ENCODE data around the gene MPHOSPH6. TPM values are rescaled to one million over a fixed set of nuclear protein-coding genes. Genes with fewer than 3 reads are reported as not detected.
"Not testable (repeated sequence)": the region's sequence is repeated elsewhere in the genome, so short reads cannot be mapped to it uniquely, and the experiment has no call there.

Gene MPHOSPH6, protein sequence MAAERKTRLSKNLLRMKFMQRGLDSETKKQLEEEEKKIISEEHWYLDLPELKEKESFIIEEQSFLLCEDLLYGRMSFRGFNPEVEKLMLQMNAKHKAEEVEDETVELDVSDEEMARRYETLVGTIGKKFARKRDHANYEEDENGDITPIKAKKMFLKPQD
- total RNA-seq, result 46.4 and 47.4 TPM in 2 replicates

DNA sequence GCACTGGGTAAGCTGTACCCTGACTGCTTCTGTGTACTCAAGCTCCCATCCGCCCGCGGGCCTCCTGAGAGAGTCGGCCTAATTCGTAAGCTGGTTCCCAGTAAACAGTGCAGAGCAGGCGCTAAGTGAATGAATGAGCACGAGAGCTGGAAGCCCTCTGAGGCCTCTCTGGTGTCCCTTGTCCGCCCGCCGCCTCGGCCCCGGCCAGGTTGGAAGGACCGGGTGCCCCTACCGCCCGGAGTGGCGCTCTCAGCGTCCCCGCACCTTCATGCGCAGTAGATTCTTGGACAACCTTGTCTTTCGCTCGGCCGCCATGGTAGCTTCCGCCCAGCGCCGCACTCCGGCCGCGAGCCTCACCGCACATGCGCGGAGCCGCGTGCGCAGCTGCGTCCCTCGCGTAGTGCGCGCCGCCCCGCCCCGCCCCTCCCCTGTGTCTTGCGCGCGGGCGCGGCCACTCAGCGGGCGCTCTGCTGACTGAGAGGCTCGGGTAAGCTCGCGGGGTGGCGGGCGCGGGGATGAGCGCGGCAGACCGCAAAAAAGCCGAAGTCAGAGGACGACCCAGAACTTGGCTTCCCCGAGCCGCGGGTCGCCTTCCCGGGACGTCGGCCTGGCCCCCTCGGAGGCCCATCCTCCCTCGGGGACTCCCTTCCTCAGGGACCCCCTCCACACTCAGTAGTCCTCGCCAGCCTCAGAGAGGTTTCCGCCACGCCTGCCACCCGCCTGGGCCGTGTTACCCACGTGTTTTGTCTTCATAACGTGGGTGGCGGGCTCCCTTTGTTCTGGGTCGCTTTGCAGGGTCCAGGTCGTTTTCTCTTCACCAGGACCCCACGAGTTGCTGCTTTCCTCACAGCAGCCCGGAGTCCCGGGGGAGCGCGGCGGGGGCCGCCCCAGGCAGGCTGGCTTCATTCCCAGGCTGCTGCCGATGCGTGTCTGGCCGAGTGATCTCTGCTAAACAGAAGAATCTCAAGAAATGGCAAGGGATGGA lies at the start of gene MPHOSPH6:
Gene MPHOSPH6 (minus strand): TSS at position 364 of the 985 bp plus-strand sequence. CDS start 49 bp downstream, at position 315.
- Mint-ChIP-seq H3K4me1 (ENCODE audit: low read depth) (peaks cover 17% of the 10 kb centered on the region), H3K4me3 (ENCODE audit: low read depth) (peak within 1 kb of the TSS; percentile 92), H3K27ac (peak within 1 kb of the TSS; percentile 93), H3K9me3 (peaks cover 20% of the 10 kb centered on the region), H3K36me3 (ENCODE audit: low read depth) (peaks cover 44% of the 10 kb centered on the region), H3K27me3 (ENCODE audit: low read depth) (peaks cover 33% of the 10 kb centered on the region)
- intact Hi-C loops (cut with micrococcal nuclease), result loop anchor here (1.0 kb wide), 1 partner anchor 21 kb away; no protein-coding TSS in a partner anchor
- peak; percentile 86 for DNase-seq (ENCODE audit: low spot score)

DNA sequence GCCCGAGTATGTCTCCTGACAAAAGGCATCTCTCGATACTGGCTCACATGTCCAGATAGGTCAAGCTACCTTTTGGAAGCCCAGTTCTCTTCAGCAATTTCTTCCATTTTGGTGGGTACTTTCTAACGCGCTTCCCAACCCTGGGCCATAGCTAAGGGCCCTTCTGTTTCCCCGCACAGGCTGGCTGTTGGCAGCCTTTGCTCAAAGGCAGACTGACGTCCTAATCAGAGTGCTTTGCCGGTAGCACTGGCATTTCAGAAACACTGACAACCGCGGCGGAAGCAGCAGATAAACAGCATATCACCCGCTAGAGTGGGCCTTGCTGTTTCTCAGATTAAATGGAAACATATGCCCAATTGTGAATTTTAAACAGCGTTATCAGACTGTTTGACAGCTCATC lies 49.3 kb upstream of the MPHOSPH6 start:
- intact Hi-C loops (cut with micrococcal nuclease), result no loop called here

DNA sequence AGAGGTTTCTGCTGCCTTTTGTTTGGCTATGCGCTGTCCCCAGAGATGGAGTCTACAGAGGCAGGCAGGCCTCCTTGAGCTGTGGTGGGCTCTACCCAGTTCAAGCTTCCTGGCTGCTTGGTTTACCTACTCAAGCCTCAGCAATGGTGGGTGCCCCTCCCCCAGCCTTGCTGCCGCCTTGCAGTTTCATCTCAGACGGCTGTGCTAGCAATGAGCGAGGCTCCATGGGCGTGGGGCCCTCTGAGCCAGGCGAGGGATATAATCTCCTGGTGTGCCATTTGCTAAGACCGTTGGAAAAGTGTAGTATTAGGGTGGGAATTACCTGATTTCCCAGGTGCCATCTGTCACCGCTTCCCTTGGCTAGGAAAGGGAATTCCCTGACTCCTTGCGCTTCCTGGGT lies 39.3 kb upstream of the MPHOSPH6 start:
- H3K4me1 Mint-ChIP-seq (ENCODE audit: low read depth); intact Hi-C loops (cut with micrococcal nuclease); H3K36me3 Mint-ChIP-seq (ENCODE audit: low read depth); H3K9me3 Mint-ChIP-seq; H3K27ac Mint-ChIP-seq; DNase-seq (ENCODE audit: low spot score); H3K4me3 Mint-ChIP-seq (ENCODE audit: low read depth): not testable (repeated sequence)
- H3K27me3 Mint-ChIP-seq (ENCODE audit: low read depth), result peaks cover 11% of the 10 kb centered on the region

More for the DNA sequence above, 49.3 kb upstream of the MPHOSPH6 start:
- Mint-ChIP-seq H3K27me3 (ENCODE audit: low read depth) (peaks cover 22% of the 10 kb centered on the region), H3K4me1 (ENCODE audit: low read depth) (no peaks in the 10 kb centered on the region), H3K36me3 (ENCODE audit: low read depth) (no peaks in the 10 kb centered on the region), H3K27ac (no peak overlapping the region), H3K9me3 (no peaks in the 10 kb centered on the region), H3K4me3 (ENCODE audit: low read depth) (no peak overlapping the region)
- no peak for DNase-seq (ENCODE audit: low spot score)

DNA sequence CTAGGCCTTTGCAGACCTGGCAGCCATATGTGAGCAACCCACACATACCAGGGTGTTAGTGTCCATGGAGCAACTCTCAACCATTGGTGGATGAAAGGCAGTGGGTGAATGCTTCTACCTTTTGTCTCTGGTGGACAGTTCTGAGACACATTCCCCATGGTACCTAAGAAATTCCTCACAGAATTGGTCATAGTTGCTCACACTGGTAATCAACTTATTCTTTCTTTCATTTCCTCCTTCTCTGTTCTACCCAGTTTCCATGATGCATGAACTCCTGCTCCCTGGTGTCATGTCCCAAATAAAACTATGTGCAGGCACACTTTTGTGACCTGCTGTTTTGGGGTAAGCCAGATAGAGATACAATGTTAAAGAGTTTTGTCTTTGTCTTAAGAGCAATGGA lies 33.2 kb upstream of the MPHOSPH6 start:
- H3K27me3 Mint-ChIP-seq (ENCODE audit: low read depth), result peaks cover 9% of the 10 kb centered on the region
- H3K9me3 Mint-ChIP-seq, result no peaks in the 10 kb centered on the region
- no peak overlapping the region for H3K4me3 Mint-ChIP-seq (ENCODE audit: low read depth)
- intact Hi-C loops (cut with micrococcal nuclease), result no loop called here
- peaks cover 6% of the 10 kb centered on the region for H3K4me1 Mint-ChIP-seq (ENCODE audit: low read depth)
- no peak overlapping the region for H3K27ac Mint-ChIP-seq
- no peak for DNase-seq (ENCODE audit: low spot score)
- H3K36me3 Mint-ChIP-seq (ENCODE audit: low read depth), result no peaks in the 10 kb centered on the region

DNA sequence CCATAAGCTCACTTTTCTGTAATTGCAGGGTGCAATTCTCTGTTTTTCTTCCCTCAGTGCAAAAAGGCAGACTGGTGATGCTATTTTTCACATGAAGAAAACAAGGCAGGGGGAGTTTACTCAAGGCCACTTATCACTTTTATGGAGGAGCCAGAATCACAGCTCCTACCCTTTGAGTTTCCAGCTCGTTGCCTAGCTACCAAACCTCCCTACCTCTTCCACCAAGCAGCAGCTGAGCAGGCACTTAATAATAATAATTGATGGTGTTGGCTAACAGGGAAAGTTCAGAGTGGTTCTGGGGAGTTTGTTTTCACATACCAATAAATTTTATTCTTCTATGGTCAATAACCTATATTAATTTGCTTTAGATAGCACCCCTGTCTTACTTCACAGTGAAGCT lies 31.9 kb upstream of the MPHOSPH6 start:
- intact Hi-C loops (cut with micrococcal nuclease), result no loop called here
- Mint-ChIP-seq H3K4me3 (ENCODE audit: low read depth) (no peak overlapping the region), H3K36me3 (ENCODE audit: low read depth) (no peaks in the 10 kb centered on the region), H3K4me1 (ENCODE audit: low read depth) (peaks cover 6% of the 10 kb centered on the region), H3K27me3 (ENCODE audit: low read depth) (peaks cover 4% of the 10 kb centered on the region), H3K27ac (no peak overlapping the region), H3K9me3 (no peaks in the 10 kb centered on the region)
- DNase-seq (ENCODE audit: low spot score), result no peak

DNA sequence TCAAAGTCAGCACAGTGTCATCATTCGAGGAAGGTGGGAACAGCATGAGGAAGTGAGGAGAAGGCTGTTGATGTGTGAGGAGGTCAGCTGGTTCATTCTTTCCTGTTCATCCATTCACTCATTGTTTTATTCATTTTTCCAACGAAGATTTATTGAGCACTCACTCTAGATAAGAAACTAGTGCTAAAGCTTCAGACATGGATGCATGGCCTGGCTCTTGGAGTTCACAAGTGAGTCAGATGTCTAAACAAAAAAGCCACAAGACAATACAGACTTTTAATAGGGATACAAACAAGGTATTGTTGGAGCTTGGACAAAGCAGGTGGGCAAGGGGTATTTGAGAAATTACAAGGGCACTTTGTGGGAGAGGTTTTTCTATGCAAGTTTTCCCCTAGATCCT lies 31.3 kb upstream of the MPHOSPH6 start:
- no peaks in the 10 kb centered on the region for H3K36me3 Mint-ChIP-seq (ENCODE audit: low read depth)
- H3K4me3 Mint-ChIP-seq (ENCODE audit: low read depth), result no peak overlapping the region
- H3K9me3 Mint-ChIP-seq, result no peaks in the 10 kb centered on the region
- no peak for DNase-seq (ENCODE audit: low spot score)
- peaks cover 6% of the 10 kb centered on the region for H3K4me1 Mint-ChIP-seq (ENCODE audit: low read depth)
- peaks cover 4% of the 10 kb centered on the region for H3K27me3 Mint-ChIP-seq (ENCODE audit: low read depth)
- intact Hi-C loops (cut with micrococcal nuclease), result no loop called here
- no peak overlapping the region for H3K27ac Mint-ChIP-seq

DNA sequence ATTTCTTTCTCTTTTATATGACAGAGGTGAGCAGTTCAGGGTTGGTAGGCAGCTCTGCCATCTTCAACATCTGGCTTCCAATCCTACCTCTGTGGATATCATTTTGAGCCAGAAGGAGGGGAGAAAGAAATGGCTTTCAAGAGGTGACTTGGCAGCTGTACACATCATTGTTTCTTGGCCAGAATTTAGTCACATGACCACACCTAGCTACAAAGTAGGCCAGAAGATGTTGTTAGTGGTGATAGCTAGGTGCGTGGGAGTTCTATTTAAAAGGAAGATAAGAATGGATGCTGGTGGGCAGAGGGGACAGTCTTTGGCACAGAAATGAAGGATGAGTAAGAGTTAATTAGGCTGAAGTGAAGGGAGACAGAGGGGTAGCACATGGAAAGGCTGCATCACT lies 29.2 kb upstream of the MPHOSPH6 start:
- Mint-ChIP-seq H3K4me1 (ENCODE audit: low read depth) (peaks cover 13% of the 10 kb centered on the region), H3K36me3 (ENCODE audit: low read depth) (no peaks in the 10 kb centered on the region), H3K27ac (no peak overlapping the region), H3K9me3 (no peaks in the 10 kb centered on the region), H3K4me3 (ENCODE audit: low read depth) (no peak overlapping the region), H3K27me3 (ENCODE audit: low read depth) (peaks cover 4% of the 10 kb centered on the region)
- no peak for DNase-seq (ENCODE audit: low spot score)
- intact Hi-C loops (cut with micrococcal nuclease), result loop anchor here (10.0 kb wide), 2 partner anchors 64 to 456 kb away; no protein-coding TSS in a partner anchor

DNA sequence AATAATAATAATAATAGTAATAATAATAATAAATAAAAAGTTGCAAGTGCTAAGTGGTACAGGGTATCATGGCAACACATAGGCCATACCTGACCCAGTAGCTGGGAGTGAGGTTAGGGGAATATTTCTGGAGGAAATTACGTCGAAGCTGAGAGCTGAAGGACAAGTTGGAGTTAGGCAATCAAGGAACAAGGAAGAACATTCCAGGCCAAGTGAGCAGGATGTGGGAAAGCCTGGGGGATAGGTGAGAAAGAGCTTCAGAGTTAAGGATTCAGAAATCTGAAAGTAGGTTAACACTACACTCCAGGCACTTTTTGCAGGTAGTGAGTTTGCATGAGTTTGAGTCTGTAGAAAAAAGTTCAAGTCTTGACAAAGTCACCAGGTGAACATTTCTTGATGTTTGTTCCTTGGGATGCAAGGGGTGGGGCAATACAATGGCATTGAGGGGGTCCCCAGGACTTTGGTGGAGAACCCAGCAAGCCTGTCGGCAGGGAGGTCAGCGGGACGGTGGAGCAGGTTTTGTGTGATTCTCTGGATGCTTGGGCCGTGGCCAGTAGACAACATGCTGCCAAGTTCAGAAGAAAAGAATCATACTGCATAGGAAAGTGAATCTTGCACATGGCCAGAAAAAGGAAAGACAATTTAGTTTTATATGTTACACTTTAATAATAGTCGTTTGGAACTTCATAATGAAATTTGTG lies 27.7 kb upstream of the MPHOSPH6 start:
- no peaks in the 10 kb centered on the region for H3K9me3 Mint-ChIP-seq
- H3K36me3 Mint-ChIP-seq (ENCODE audit: low read depth), result no peaks in the 10 kb centered on the region
- intact Hi-C loops (cut with micrococcal nuclease), result loop anchor here (10.0 kb wide), 2 partner anchors 63 to 457 kb away; no protein-coding TSS in a partner anchor

DNA sequence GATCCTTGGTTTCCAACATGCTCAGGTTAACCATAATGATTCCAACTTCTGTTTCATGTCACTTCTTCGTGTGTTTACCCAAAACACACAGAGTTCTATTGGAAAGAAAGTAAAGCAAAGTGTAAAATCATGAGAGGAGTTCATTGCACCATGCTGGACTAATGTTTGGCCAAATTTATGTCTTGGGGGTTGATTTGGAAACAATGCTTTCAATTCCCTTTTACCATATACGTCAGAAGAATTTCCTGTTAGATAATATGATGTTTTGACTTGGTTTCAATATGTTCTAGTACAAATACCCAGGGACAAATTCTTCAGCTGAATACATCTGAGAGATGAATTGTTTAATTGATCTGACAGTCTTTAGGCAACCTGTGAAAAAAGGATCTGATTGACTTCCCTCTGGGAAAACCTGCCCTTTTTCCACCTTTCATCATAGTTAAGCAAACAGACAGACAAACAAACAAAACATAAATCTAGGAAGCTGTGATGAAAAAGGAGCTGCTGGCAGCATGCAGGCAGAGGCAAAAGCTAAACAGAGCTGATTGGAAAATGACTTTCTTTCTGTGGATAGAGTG lies 26.0 kb upstream of the MPHOSPH6 start:
- Mint-ChIP-seq H3K9me3 (no peaks in the 10 kb centered on the region), H3K4me1 (ENCODE audit: low read depth) (peaks cover 28% of the 10 kb centered on the region), H3K27ac (no peak overlapping the region), H3K4me3 (ENCODE audit: low read depth) (no peak overlapping the region), H3K36me3 (ENCODE audit: low read depth) (peaks cover 3% of the 10 kb centered on the region), H3K27me3 (ENCODE audit: low read depth) (no peaks in the 10 kb centered on the region)
- intact Hi-C loops (cut with micrococcal nuclease), result loop anchor here (10.0 kb wide), 2 partner anchors 61 to 459 kb away; no protein-coding TSS in a partner anchor
- no peak for DNase-seq (ENCODE audit: low spot score)

More for the DNA sequence above, 27.7 kb upstream of the MPHOSPH6 start:
- H3K4me1 Mint-ChIP-seq (ENCODE audit: low read depth), result peaks cover 21% of the 10 kb centered on the region
- peaks cover 4% of the 10 kb centered on the region for H3K27me3 Mint-ChIP-seq (ENCODE audit: low read depth)
- DNase-seq (ENCODE audit: low spot score), result no peak
- no peak overlapping the region for H3K4me3 Mint-ChIP-seq (ENCODE audit: low read depth)
- no peak overlapping the region for H3K27ac Mint-ChIP-seq

DNA sequence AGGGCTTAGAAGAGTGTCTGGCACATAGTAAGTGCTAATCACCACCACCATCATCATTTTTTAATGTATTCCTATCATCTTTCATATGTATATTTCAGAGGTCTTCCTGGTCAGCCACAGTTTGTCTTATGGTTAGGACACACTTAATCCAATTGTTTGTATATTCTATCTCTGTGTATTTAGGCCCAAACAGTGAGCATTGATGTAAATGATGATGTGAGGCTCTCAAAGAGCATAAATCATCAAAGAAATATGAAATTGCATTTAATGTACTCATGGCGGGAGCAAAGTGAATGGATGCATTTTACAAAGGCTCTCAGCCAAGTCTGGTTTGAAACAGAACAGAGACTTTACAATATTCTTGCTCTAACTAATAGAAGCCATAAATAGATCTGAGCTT lies 24.1 kb upstream of the MPHOSPH6 start:
- peaks cover 25% of the 10 kb centered on the region for H3K4me1 Mint-ChIP-seq (ENCODE audit: low read depth)
- intact Hi-C loops (cut with micrococcal nuclease), result loop anchor here (5.0 to 10.0 kb wide), 3 partner anchors 59 to 461 kb away; no protein-coding TSS in a partner anchor
- H3K36me3 Mint-ChIP-seq (ENCODE audit: low read depth), result peaks cover 3% of the 10 kb centered on the region
- H3K4me3 Mint-ChIP-seq (ENCODE audit: low read depth), result no peak overlapping the region
- no peak overlapping the region for H3K27ac Mint-ChIP-seq
- DNase-seq (ENCODE audit: low spot score), result no peak
- H3K27me3 Mint-ChIP-seq (ENCODE audit: low read depth), result peaks cover 3% of the 10 kb centered on the region
- H3K9me3 Mint-ChIP-seq, result no peaks in the 10 kb centered on the region

DNA sequence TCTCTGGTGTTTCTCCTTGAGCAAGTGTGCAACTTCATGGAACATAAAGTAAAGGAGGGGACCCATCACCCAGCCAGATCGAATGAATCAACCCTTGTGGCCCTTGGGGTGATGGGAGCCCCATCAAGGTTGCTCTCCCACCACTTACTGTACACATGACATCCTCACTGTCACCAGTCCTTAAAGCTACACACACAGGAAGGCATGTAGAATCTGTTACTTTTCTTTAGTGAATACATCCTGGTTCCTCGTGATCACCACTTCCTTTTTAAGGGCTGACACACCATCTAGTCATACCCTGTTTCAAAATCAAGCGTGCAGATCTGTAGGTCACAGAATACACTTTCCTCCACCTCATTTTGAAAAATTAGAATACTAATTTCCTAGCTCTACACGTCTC lies 22.6 kb upstream of the MPHOSPH6 start:
- Mint-ChIP-seq H3K36me3 (ENCODE audit: low read depth) (peaks cover 3% of the 10 kb centered on the region), H3K9me3 (no peaks in the 10 kb centered on the region), H3K27me3 (ENCODE audit: low read depth) (peaks cover 8% of the 10 kb centered on the region), H3K4me1 (ENCODE audit: low read depth) (peaks cover 28% of the 10 kb centered on the region), H3K4me3 (ENCODE audit: low read depth) (no peak overlapping the region), H3K27ac (peak overlapping the region; percentile 86)
- peak; percentile 15 for DNase-seq (ENCODE audit: low spot score)
- intact Hi-C loops (cut with micrococcal nuclease), result loop anchor here (5.0 to 10.0 kb wide), 3 partner anchors 58 to 462 kb away; no protein-coding TSS in a partner anchor

DNA sequence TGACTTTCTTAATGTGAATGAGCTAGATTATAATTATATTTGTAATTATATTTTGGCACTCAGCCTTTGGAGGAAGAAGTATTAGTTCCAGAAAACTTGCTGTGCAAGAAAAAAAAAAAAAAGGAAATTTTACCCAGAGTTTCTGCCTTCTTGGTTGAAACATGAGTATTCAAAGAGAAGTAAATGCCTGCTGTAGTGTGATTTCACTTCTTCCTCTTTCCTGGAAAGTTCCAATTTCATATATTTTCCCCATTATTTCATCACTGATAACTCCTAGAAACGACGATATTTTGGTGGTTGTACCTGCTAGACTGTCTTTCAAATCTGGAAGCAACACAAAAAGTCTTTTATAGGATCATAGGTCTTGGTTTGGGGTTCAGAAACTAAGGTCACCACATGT lies 20.4 kb upstream of the MPHOSPH6 start:
- Mint-ChIP-seq H3K36me3 (ENCODE audit: low read depth) (peaks cover 3% of the 10 kb centered on the region), H3K4me1 (ENCODE audit: low read depth) (peaks cover 30% of the 10 kb centered on the region), H3K27ac (no peak overlapping the region), H3K4me3 (ENCODE audit: low read depth) (no peak overlapping the region), H3K9me3 (no peaks in the 10 kb centered on the region), H3K27me3 (ENCODE audit: low read depth) (peaks cover 10% of the 10 kb centered on the region)
- intact Hi-C loops (cut with micrococcal nuclease), result loop anchor here (5.0 to 10.0 kb wide), 3 partner anchors 56 to 464 kb away; no protein-coding TSS in a partner anchor
- no peak for DNase-seq (ENCODE audit: low spot score)

Measured in activated T-helper 2 cell treated with anti-CD3 and anti-CD28 coated beads, Interferon-gamma antibody, Interleukin-2, Interleukin-4, amounts not matched to agents 10 μg/mL and 5 μg/mL and 100 μg/mL, durations not matched to agents 14 hours and 24 hours and 36 hours (primary cell).